ENCODE measurements around the gene NACC2.

NACC2 gene

DNA sequence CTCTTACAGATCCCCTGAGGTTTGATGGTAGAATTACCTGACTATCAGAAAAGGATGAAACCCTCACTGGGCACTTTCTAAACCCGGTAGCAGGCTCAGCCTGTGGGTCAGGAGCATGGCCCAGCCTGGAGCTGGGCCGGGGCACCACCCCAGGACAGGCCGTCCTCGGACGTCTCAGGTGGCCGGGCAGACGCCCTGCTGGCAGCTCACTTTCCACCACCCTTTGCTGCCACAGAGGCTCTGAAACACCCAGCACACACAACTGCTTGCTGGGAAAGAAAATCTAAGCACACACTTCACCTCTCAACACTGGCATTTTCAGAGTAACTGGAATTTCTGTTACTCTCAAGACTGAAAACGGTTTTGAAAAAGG is 138.3 kb downstream of the NACC2 start:
- DNase-seq (ENCODE audit: low spot score): no peak
- TF ChIP-seq, protein P1, sequence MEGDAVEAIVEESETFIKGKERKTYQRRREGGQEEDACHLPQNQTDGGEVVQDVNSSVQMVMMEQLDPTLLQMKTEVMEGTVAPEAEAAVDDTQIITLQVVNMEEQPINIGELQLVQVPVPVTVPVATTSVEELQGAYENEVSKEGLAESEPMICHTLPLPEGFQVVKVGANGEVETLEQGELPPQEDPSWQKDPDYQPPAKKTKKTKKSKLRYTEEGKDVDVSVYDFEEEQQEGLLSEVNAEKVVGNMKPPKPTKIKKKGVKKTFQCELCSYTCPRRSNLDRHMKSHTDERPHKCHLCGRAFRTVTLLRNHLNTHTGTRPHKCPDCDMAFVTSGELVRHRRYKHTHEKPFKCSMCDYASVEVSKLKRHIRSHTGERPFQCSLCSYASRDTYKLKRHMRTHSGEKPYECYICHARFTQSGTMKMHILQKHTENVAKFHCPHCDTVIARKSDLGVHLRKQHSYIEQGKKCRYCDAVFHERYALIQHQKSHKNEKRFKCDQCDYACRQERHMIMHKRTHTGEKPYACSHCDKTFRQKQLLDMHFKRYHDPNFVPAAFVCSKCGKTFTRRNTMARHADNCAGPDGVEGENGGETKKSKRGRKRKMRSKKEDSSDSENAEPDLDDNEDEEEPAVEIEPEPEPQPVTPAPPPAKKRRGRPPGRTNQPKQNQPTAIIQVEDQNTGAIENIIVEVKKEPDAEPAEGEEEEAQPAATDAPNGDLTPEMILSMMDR (IDR thresholded peaks at IDR 0.05; ENCODE audit: borderline replicate concordance, control extremely low read depth, extremely low read depth, insufficient read depth, missing control alignments): no peak
- in situ Hi-C loops (cut with MboI; ENCODE audit: low sequenced_read_pairs, unreplicated experiment): no loop called here
